Measurements from ENCODE around the gene PANK1. TPM values are rescaled to one million over a fixed set of nuclear protein-coding genes. Genes with fewer than 3 reads are reported as not detected.

Gene PANK1
- polyA plus RNA-seq, 2 of the 4 experiments (the other 2 are of a cell fraction): 6.7 to 9.0 TPM

DNA sequence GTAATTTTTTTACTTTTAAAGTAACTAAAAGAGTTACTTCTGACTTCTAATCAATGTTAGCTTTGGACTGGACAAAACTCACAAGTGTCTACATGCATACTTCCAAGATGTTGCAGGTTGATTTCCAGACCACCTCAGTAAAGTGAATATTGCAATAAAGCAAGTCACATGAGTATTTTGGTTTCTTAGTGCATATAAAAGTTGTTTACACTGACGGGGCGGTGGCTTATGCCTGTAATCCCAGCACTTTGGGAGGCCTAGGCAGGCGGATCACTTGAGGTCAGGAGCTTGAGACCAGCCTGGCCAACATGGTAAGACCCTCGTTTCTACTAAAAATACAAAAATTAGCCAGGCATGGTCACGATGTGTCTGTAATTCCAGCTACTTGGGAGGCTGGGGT is 40.8 kb downstream of the PANK1 start:
- no peak overlapping the region for H3K4me3 ChIP-seq
- TF ChIP-seq ELK1 (IDR thresholded peaks at IDR 0.05; ENCODE audit: low read depth, low read length) (no peak), FOSB (CRISPR knock-in tag; IDR thresholded peaks at IDR 0.05) (no peak), PBX3 (IDR thresholded peaks at IDR 0.05) (no peak), RCOR1 (IDR thresholded peaks at IDR 0.05; ENCODE audit: low read depth, low read length) (no peak), ZNF302 (CRISPR knock-in tag; IDR thresholded peaks at IDR 0.05) (no peak), CBX8 (IDR thresholded peaks at IDR 0.05) (no peak), HOXB13 (CRISPR knock-in tag; IDR thresholded peaks at IDR 0.05; ENCODE audit: low read depth) (no peak), POLR2AphosphoS2 (conservative IDR thresholded peaks at IDR 0.05; ENCODE audit: low read length) (no peak), MYC (IDR thresholded peaks at IDR 0.05; ENCODE audit: borderline replicate concordance, low read length) (no peak), NPAS2 (CRISPR knock-in tag; IDR thresholded peaks at IDR 0.05; ENCODE audit: borderline replicate concordance) (no peak), ZSCAN20 (CRISPR knock-in tag; IDR thresholded peaks at IDR 0.05) (no peak), NFE2L2 (conservative IDR thresholded peaks at IDR 0.05; ENCODE audit: low read length) (no peak), ZC3H11A (IDR thresholded peaks at IDR 0.05) (no peak), JUNB (IDR thresholded peaks at IDR 0.05) (no peak)
- TF ChIP-seq, protein P1, sequence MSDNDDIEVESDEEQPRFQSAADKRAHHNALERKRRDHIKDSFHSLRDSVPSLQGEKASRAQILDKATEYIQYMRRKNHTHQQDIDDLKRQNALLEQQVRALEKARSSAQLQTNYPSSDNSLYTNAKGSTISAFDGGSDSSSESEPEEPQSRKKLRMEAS (IDR thresholded peaks at IDR 0.05): no peak
- TF ChIP-seq, protein P2, sequence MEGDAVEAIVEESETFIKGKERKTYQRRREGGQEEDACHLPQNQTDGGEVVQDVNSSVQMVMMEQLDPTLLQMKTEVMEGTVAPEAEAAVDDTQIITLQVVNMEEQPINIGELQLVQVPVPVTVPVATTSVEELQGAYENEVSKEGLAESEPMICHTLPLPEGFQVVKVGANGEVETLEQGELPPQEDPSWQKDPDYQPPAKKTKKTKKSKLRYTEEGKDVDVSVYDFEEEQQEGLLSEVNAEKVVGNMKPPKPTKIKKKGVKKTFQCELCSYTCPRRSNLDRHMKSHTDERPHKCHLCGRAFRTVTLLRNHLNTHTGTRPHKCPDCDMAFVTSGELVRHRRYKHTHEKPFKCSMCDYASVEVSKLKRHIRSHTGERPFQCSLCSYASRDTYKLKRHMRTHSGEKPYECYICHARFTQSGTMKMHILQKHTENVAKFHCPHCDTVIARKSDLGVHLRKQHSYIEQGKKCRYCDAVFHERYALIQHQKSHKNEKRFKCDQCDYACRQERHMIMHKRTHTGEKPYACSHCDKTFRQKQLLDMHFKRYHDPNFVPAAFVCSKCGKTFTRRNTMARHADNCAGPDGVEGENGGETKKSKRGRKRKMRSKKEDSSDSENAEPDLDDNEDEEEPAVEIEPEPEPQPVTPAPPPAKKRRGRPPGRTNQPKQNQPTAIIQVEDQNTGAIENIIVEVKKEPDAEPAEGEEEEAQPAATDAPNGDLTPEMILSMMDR (IDR thresholded peaks at IDR 0.05): no peak
- no peaks in the 10 kb centered on the region for H3K4me1 ChIP-seq
- 91% methylated on average over 5 of the region's 5 CpGs for WGBS (ENCODE audit: missing lambda C conversion rate)
- ATAC-seq: no peak
- no peak for FAIRE-seq
- ChIA-PET CTCF (interaction anchor here (0.6 kb wide), 1 partner anchor 794 kb away, joined by 3 read pairs; no protein-coding TSS in a partner anchor), POLR2A (no interaction called here)
- no peak overlapping the region for H3K27ac ChIP-seq
- no peaks in the 10 kb centered on the region for H3K9me3 ChIP-seq
- no peak for DNase-seq (ENCODE audit: low read depth in 1 of 2, low spot score in 1 of 2)
- H3K4me2 ChIP-seq: no peak overlapping the region

DNA sequence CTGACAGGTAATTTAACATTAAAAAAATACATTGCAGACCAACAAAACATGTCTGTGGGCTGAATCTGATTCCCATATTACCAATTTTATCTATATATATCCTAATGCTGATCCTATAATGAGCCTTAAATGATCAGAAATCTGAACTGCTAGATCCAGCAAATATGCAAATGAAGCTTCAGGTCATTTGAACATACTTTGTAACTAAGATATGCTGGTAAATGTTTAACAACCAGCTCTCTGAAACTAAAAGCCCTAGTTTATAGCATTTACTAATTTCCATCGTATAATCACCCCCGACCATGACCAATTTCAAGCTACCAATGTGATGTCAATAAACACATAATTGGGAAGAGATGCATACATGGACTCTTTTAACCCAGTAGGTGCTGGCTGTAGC is 42.1 kb downstream of the PANK1 start:
- ATAC-seq: no peak
- 88% methylated on average over 2 of the region's 2 CpGs for WGBS (ENCODE audit: missing lambda C conversion rate)
- no peak for DNase-seq (ENCODE audit: low read depth in 1 of 2, low spot score in 1 of 2)
- H3K4me1 ChIP-seq: no peaks in the 10 kb centered on the region
- TF ChIP-seq NR3C1 (IDR thresholded peaks at IDR 0.05) (no peak), HOXB13 (CRISPR knock-in tag; IDR thresholded peaks at IDR 0.05; ENCODE audit: low read depth) (no peak)
- CTCF ChIA-PET: interaction anchor here (0.6 to 0.9 kb wide), 2 partner anchors 130 to 137 kb away, joined by 3 read pairs; no protein-coding TSS in a partner anchor
- no peak for FAIRE-seq
- H3K9me3 ChIP-seq: no peaks in the 10 kb centered on the region
- no peak overlapping the region for H3K27ac ChIP-seq
- H3K4me3 ChIP-seq: no peak overlapping the region
- POLR2A ChIA-PET: no interaction called here
- no peak overlapping the region for H3K4me2 ChIP-seq

DNA sequence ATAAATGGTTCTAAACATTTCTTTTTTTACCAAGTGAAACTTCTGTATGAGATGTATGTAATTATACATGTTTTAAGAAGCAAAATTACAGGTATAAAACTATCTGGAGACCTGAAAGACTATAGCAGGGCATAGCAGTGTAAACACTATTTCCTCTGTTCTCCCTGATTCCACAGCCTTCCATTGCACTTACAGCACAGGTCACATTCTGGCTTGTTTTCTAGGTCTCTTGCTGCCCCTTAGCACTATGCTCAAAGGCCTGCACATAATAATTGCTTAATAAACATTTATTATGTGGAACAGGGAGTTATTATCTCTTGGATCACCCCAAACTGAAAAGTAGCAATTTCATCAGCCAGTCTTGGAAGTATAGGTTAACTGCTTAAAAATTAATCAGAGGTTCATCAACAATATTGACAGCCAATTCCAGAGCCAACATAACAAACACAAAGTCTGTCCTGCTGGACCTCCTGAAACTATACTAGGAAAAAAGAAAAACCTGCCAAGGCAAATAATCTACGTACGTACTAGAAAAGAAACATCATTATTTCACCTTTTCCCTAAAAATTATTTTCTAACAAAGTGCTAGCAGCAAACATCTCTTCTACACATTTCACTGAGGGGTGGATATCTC is 43.2 kb downstream of the PANK1 start:
- ATAC-seq (no peak), FAIRE-seq (no peak), DNase-seq (ENCODE audit: low read depth in 1 of 2, low spot score in 1 of 2) (no peak)
- TF ChIP-seq FOXS1 (CRISPR knock-in tag; IDR thresholded peaks at IDR 0.05) (no peak), HOXA7 (CRISPR knock-in tag; IDR thresholded peaks at IDR 0.05) (no peak), NFE2L2 (conservative IDR thresholded peaks at IDR 0.05; ENCODE audit: low read length) (no peak), ESRRA (IDR thresholded peaks at IDR 0.05; ENCODE audit: borderline replicate concordance, low read length) (no peak), TP53 (CRISPR knock-in tag; IDR thresholded peaks at IDR 0.05) (no peak), JUNB (IDR thresholded peaks at IDR 0.05) (no peak), EHF (CRISPR knock-in tag; IDR thresholded peaks at IDR 0.05) (no peak)
- TF ChIP-seq, protein P3, sequence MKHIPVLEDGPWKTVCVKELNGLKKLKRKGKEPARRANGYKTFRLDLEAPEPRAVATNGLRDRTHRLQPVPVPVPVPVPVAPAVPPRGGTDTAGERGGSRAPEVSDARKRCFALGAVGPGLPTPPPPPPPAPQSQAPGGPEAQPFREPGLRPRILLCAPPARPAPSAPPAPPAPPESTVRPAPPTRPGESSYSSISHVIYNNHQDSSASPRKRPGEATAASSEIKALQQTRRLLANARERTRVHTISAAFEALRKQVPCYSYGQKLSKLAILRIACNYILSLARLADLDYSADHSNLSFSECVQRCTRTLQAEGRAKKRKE (CRISPR knock-in tag; IDR thresholded peaks at IDR 0.05; ENCODE audit: low read depth): no peak
- Histone ChIP-seq H3K4me3 (no peak overlapping the region), H3K4me2 (no peak overlapping the region), H3K27ac (no peak overlapping the region), H3K4me1 (no peaks in the 10 kb centered on the region), H3K9me3 (no peaks in the 10 kb centered on the region)
- 91% methylated on average over 2 of the region's 2 CpGs for WGBS (ENCODE audit: missing lambda C conversion rate)
- ChIA-PET CTCF (interaction anchor here (1.7 kb wide), 1 partner anchor 21 kb away, joined by 3 read pairs; no protein-coding TSS in a partner anchor), POLR2A (no interaction called here)

Data from A549 (cell line).